GM19193 (cell line): ENCODE measurements around the gene MAP4.

Experiments
- POLR2A ChIP-seq: IDR thresholded peaks from 4 replicates; pipeline ENCODE4 v1.6.1; 2011; ENCODE audit not compliant: insufficient read depth, insufficient read length; ENCODE audit errors: extremely low read depth

MAP4 gene

DNA sequence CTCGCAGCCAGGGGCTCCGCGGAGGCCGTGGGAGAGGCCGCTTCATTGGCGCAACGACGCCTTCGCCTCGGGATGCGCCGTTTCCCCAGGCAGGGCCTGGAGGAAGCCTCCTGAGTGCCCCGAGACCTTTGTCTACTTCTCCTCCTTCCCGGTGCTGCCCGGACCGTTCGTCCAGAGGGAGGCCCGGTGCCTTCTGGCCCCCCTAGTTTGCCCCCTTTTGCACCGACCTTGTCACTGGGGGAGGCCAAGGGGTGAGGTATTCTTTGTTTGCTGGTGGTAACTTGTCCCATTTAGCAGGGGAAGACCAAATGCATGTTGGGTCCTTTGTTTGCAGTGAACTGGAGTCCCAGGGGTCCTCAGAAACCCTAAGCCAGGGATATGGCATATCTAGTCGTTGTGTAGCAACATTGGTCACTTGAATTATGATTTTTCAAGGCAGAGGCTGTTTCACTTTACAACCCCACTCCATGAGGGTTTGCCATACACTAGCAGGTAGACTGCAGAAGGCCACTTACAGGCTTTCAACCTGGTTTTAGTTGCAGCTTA, 212.7 kb downstream of the MAP4 start:
- TF ChIP-seq POLR2A, result no peak

DNA sequence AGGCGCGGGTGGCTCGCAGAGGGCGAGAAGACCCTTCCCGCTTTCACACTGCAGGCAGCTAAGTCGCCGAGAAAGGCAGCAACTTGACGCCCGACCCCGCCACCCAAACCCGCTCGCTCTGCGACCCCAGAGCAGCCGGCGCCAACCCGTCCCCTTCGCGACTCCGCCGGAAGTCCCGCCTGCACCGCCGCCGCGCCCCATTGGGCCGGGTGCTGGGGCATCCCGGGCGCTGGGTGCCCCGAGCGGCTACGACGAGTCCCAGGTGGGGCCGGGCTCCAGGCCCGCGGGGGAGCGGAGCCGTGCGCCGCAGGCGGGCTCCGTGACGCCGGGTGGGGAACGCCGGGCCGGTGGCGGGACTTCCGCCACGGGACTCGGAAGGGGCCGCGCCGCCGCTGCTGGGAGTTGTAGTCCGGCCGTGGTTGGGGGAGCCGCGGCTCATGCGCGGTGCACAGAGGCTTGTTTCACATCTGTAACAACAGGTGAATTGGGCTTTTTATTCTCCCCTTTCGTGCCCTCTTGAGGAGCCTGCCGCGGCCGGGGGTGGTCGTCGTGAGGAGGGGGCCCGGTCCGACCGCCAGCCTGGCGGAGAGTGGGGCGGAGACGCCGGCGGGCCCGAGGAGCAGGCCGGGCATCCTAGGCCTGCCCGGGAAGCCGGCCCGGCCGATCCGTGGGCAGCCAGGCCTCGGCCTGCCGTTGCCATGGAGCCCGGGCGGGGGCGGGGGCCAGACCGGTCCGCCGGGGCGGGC, 213.3 kb downstream of the MAP4 start, which contains the start of gene DHX30:
Gene DHX30 (plus strand): TSS at position 405 of the 746 bp plus-strand sequence. CDS start 7,546 bp downstream, outside the sequence.
- peak; percentile 76 for TF ChIP-seq POLR2A
